NCI-H1694 (cell line): Measurements from ENCODE around the gene EDEM2.
"Not testable (repeated sequence)": the region's sequence is repeated elsewhere in the genome, so short reads cannot be mapped to it uniquely, and the experiment has no call there.

Experiments used
- DNase-seq: peaks from one replicate; lab custom pipeline; 2025; lab: John Stamatoyannopoulos, UW

The EDEM2 gene

DNA sequence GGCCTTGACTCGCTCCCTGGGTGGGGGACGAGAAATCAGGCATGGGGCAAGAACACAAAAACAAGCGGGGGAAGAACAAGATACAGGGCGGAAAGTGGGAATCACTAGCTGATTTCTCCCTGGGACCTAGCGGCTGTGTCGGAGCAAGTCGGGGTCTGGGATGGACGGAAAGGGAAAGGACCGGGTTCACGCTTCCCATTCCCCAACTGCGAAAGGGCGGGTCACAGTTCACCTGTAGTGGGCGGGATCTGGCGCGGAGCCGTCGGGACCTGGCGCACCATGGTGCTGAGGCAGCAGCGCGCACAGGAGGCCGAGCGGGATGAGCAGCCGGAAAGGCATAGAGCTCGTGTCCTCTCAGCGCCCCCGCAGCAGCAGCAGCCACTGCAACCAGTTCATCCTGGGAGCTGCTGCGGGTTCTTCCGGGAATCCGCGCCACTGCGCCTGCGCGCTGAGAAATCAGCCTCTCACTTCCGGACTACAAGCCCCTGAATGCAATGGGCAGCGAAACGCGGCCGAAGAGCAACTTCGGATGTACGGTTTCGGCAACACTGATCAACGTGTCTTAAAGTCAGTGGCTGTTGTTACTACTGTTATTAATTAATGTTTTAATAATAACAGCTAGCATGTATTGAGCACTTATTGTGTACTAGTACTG lies at the start of gene EDEM2:
Gene EDEM2, minus strand, starts transcription at position 417 of the 655 bp plus-strand sequence. Its CDS starts 78 bp downstream, at position 339.
- peak; percentile 77 for DNase-seq

GRCh38 chr20:35196313-35196712 lies 49.2 kb upstream of the EDEM2 start:
- no peak for DNase-seq

DNA sequence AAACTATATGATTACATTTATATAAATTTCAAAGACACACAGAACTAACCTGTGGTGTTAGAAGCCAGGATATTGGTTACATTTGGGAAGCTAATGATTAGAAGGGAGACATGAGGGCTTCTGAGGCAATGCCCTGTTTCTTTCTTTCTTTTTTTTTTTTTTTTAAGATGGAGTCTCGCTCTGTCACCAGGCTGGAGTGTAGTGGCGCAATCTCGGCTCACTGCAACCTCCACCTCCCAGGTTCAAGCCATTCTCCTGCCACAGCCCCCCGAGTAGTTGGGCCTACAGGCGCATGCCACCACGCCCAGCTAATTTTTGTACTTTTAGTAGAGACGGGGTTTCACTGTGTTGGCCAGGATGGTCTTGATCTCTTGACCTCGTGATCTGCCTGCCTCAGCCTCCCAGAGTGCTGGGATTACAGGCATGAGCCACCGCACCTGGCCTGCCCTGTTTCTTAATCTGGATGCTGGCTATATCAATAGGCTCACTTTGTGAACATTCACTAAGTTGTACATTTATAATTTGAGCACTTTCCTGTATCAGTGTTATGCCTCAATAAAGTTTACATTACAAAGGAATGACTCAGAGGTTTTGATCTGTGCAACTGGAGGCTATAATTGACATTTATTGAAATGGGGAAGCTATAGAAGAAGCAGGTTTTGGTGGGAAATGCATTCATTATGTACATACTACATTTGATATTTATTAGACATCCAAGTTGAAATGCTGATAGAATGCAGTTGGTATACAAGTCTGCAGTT lies 46.1 kb upstream of the EDEM2 start:
- DNase-seq = not testable (repeated sequence)

DNA sequence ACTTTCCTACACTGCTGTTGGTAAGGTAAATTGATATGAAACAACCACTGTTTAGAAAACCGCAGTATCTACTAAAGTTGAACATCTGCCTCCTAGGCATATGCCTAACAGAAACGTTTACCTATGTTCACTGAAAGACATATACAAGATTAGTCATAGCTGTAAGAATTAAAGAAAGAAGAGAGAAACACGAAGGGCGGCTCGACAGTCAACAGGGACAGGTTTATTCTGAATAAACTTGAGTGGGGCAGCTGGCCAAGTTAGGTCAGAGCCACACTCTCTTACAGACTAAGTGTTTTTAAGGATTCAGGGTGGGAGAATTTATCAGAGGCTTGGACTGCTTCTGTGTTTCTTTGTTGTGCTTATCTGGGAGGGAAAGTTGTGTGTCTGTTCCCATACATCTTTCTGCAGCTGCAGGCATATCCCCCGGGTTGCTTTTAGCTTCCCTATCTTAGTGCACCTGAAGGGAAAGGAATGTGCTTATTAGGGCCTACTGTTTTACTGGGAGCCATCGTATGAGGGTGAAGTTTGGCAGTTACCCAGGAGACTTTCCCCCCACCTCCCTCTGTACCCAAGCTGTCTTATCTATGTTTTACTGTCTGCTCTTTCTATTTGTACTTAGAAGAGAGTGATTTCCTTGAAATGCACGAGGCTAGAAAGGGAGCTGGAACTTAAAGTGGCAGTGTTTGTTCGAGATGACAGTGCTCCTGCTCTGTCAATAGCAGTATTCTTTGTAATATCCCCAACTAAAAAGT lies 45.2 kb upstream of the EDEM2 start:
- no peak for DNase-seq

- no peak for DNase-seq
Observed at GRCh38 chr20:35191419-35192117, 44.4 kb upstream of the EDEM2 start.

GRCh38 chr20:35190556-35190955 lies 43.4 kb upstream of the EDEM2 start:
- no peak for DNase-seq

GRCh38 chr20:35189223-35189622 lies 42.1 kb upstream of the EDEM2 start:
- not testable (repeated sequence) for DNase-seq

DNA sequence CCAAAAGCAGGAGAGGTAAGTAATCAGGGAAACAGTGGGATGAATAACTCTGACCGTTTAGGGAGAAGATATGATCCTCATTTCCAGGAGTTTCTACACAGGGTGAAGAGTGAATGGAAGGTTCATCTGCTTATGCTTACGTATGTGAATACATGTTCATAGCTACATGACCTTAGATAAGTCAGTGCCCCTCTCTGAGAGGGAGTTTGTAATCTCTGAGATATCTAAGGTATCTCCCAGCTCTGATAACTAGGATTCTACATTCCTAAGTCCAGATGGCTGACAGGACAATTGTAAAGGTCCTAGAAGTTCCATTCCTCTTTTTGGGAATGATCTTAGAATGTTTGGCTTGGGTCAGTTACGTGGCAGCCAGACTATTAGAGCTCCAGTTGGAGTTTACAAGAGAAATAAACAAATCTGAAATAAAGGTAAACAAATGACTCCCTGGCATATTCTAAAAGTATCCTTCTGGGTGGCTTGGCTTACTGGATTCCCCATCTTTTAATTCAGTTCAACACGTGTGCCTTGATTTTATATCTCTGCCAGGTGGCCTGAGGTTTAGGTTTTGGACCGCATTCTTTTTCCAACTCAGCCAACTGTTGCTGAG lies 40.6 kb upstream of the EDEM2 start:
- no peak for DNase-seq

DNA sequence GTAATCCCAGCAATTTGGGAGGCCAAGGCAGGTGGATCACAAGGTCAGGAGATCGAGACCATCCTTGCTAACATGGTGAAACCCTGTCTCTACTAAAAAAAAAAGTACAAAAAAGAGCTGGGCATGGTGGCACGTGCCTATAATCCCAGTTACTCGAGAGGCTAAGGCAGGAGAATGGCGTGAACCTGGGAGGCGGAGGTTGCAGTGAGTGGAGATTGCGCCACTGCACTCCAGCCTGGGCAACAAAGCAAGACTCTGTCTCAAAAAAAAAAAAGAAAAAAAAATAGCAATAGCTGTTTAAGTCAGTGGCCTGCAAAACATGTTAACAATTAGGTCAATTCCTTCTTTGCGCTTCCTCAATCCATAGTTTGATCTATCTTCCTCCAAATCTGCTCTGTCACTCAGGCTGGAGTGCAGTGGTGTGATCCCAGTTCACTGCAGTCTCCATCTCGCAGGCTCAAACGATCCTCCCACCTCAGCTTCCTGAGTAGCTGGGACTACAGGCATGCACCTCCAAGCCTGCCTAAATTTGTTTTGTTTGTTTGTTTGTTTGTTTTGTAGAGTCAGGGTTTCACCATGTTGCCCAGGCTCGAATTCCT lies 39.7 kb upstream of the EDEM2 start:
- not testable (repeated sequence) for DNase-seq

DNA sequence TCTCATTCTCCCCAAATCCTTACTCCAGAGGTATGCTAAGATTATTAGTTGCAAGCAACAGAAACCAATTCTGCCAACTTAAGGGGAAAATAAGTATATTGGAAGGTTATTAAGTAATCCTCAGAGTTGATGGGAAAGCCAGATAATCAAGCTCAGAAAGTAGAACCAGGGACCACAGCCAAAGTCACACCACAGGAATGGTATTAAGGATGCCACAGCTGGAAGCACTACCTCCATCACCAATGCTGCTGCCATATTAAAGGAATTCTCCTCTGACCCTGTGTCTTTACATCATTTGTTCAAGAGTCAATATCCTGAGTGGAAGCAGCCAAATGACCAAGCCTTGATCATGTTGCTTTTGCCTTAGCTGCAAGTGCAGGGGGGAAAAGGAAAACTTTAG lies 34.6 kb upstream of the EDEM2 start:
- no peak for DNase-seq

DNA sequence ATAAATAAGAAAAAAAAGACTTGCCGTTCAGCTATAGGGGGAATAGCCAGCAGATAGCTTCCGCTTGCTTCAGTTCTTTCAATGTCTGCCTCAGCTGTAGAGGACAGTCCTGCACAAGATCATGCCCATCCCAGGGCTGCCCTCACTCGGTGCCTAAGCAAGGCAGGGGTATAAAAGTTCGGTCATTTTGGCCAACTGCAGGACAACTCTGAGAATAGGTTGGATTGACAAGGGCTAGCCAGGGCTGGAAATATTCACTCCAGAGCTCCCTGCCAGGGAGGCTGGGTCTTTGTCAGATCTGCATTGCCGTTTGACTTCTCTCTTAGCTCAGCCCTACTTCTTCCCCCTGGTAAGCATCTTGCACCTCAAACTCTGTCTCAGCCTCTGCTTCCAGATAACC lies 33.1 kb upstream of the EDEM2 start:
- DNase-seq = no peak

GRCh38 chr20:35179292-35180212 lies 32.4 kb upstream of the EDEM2 start:
- DNase-seq = no peak

DNA sequence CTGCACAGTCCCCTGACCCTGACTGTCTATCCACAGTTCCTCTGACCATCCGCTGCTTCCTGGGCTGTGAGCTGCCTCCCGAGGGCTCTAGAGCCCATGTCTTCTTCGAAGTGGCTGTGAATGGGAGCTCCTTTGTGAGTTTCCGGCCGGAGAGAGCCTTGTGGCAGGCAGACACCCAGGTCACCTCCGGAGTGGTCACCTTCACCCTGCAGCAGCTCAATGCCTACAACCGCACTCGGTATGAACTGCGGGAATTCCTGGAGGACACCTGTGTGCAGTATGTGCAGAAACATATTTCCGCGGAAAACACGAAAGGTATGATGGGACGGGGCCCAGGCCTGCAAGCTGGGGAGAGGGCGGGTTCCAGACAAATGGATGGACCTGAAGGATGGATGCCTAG lies 29.0 kb upstream of the EDEM2 start:
- no peak for DNase-seq

DNA sequence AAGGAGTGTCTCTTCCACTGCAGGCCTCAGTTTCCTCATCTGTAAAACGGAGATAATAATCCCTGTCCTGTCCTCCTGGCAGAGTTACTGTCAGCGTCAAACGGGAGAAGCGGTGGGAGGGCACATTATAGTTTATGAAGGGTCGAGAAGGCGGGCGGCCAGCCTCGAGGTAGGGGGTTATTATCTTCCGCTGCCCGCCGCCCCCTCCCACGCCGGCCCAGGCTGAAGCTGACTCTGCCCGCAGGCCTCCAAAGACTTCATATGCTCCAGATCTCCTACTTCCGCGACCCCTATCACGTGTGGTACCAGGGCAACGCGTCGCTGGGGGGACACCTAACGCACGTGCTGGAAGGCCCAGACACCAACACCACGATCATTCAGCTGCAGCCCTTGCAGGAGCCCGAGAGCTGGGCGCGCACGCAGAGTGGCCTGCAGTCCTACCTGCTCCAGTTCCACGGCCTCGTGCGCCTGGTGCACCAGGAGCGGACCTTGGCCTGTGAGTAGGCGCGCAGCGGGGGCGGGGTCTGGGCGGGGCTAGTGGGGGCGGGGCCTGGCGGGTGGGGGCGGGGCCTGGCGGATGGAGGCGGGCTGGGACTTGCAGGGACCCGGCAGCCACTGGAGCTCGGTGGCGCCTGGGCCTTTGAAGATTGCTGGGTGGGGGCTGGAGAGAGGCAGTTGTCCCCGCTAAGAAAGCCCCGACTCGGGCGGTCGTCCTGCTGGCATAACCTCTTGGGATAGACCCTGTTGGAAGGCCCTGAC lies 27.5 kb upstream of the EDEM2 start:
- no peak for DNase-seq

DNA sequence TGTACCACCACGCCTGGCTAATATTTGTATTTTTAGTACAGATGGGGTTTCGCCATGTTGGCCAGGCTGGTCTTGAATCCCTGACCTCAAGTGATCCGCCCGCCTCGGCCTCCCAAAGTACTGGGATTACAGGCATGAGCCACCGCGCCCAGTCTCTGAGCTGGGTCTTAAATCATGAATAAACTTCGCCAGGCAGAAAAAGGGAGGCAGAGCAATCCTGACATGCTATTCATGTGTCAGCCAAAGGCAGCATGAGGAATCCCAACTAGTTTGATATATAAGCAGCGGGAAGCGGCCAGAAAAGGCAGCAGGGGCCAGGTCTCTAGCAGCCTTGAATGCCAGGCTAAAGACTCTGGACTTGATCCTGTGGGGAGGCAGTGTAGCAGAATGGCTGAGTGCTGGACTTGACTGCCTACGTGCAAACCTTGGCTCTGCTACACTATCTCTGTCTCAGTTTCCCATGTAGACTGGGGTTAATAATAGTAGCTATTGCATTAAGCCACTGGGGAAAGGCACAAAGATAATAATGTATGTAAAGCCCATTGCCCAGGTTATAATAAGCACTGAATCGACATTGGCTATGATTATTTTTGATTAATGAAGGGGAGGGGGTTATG lies 26.5 kb upstream of the EDEM2 start:
- DNase-seq = no peak

DNA sequence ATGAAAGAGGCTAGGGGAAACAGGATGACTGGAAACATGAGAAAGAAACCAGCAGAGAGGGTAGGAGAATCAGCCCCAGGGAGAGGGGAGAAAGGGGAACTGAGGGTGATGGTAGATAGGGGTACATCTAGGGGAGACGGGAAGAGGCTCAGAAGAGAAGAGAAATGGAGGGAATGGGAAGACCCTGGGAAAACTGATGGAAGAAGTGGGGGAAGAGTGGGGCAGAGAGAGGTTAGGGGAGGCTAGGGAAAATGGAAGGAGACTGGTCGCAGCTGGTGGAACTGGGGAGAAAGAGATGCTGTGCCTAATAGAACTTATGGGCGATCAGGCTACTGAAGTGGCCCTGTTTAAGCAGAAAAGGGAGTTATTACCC lies 25.3 kb upstream of the EDEM2 start:
- no peak for DNase-seq

DNA sequence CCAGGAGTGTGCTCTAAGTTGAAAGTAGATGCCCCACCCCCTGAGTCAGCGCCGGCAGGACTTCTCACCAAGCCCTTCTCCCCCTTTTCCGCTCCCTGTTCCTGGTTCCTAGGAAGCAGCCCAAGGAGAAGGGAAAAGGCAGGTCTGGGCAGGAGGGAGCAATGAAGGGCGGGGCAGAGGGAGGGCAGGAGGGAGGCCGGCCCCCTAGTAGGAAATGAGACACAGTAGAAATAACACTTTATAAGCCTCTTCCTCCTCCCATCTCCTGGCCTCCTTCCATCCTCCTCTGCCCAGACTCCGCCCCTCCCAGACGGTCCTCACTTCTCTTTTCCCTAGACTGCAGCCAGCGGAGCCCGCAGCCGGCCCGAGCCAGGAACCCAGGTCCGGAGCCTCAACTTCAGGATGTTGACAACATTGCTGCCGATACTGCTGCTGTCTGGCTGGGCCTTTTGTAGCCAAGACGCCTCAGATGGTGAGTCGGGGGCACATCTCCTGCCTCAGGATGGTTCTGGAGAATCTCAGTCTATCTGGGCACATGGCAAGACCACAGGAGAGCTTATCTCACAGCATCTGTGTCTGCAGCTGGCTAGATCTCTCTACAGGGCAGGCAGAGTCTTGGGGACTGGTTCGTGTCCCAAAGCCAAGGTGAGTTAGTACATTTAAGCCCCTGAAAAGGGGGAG lies 24.8 kb upstream of the EDEM2 start, which contains the start of gene PROCR:
Gene PROCR, plus strand, starts transcription at position 320 of the 681 bp plus-strand sequence. Its CDS starts 83 bp downstream, at position 403.
- DNase-seq = no peak

DNA sequence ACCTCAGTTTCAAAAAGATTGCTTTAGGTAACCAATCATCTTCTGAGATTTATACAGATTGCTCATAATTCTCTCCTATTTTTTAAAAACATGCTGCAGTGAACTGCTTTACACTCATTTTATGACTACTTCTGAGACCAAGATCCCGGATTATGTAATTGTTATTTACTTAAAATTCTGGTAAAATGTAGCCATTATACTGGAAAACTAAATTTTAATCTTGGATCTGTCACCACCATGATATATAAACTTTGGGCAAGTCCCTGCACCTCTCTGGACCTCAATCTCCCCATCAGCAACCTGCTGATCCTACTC lies 24.3 kb upstream of the EDEM2 start:
- no peak for DNase-seq
